GM21529 (cell line): Measurements from ENCODE around the gene CFAP58.

Experiments used
- ATAC-seq: cut with Tn5 transposase; IDR thresholded peaks from one replicate; pipeline ENCODE4 v1.9.1; 2021; ENCODE audit not compliant: unreplicated experiment

Gene CFAP58

DNA sequence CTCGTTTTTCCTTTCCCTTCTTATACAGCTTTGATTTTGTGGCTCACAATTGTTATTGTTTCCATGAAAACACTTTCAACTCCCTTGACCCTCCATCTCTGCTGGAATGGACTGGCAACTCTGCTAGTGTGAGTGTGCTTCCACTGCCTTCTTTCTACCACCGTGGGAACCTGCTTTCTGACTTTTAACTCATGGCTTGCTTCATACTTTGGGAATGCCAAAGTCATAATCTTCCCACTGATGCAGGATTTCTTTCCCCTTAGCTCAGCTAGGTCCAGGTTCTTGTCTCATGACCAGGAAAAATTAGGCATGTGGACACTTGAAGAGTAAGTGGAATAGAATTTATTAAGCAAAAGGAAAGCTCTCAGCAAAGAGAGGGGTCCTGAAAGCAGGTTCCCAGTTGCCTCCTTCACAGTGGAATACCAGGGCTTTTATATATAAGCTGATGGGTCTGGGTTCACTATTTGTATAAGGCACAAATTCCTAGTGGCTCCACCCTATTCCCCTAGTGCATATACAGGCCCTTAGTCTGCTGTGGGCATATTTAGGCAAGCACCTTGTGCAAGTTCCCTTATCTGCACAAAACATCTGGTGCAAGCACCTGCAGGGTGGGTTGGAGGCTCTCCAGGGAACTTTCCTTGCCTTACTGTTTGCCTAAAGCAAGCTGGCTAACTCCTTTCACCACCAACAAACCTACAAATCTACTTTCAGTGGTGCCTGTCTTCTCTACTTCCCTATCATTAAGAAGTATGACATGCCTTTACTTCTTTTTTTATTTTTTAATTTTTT is 119.5 kb downstream of the CFAP58 start:
- no peak for ATAC-seq

DNA sequence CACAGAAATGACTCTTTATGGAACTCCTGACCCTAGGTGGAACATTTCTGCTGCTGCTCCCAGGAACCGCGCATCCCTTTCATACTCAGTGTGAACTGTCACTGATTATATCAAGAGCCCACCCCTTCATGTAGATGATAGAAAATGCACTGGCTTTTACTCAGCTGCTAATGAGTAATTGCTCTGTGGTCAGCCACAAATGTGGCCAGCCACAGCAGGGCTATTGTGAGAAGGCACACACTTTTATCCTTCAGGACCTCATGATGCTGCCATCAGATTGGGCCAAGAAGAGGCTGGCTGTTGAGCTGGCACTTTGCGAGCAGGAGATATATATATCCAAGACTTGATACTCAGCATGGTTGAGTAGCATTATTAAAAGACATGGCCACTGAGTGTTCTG is 124.7 kb downstream of the CFAP58 start:
- ATAC-seq: no peak

DNA sequence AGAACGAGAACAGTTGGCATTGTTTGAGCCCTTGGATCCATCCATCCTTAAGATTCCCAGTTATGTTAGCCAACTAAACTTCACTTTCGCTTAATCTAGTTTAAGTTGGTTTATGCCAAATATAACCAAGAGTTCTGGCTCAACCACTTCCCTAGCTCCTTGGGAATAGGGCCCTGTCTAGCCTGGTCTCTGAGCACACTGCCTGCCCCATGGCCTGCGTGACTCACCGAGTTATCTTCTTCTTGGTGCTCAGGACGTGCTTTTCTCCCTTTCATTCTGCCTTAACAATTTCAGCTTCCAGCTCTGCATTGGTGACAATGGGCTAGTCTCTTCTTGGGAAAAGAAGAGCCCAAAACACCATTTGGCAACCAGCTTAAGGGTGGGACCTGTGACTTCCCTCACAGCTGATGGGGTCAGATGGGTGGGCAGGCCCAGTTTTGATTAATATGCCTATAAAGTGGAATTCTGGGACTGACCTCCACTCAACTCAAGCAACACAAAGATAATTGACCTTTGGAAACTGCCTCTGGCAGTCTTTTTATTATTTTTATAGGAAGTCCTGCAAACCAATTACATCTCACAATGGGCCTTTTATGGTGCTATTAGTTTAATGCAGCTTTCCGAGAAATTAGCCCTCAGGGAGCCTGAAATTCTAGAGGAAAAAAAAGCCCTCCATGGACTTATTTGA is 126.4 kb downstream of the CFAP58 start:
- ATAC-seq: no peak

DNA sequence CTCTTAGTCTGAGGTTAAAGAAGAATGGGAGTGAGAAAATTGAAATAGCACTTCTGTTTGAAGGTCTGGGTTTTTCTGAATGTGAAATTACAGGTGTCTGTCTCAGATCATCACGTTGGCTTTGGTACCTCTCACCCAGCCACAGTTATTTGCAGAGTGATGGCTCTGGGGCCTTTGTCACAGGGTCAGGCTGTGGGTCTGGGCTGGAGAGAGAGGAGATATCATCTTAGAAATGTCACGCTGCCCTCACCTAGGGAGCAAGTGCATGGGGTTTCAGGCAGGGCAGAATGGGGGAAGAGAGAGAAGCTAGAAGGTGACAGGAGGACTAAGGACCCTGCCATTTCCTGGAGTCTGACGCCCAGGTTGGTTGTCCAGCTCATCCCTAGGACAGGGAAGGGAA is 127.2 kb downstream of the CFAP58 start:
- ATAC-seq: no peak

DNA sequence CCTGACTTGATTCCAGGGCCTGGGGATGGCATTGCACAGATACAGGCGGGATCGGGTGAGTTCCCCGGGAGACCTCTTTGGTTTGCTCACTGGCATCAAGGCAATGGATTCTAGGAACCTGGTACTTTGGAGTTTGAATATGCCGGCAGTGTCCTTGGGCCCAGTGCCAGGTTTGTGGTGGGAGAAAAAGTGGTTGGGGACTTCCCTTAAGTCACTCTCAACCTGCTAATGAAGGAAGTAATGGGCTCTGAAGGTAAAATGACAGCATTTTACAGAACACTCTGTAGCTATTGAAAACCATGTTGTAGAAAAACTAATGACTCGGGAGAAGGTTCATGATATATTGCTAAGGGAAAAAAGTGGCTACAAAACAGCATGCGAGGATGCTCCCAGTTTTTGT is 129.9 kb downstream of the CFAP58 start:
- ATAC-seq: no peak

DNA sequence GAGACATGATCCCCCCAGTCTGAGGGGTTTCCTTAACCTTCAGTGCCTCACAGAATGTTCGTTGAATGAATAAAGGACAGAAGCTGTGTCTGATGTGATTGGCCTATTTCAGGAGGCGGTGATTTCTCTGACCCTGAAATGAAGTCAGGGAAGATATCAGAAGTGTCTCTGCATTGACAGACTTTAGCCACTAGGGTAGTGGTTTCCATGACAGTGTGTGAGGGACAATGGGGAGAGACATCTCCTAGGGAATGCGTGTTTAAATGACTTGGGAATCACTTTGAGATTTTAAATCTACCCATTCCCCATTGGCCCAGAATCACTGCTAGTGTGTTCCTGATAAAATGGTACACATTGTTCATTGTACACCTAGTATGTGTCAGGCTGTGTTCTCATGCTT is 132.0 kb downstream of the CFAP58 start:
- ATAC-seq: no peak

DNA sequence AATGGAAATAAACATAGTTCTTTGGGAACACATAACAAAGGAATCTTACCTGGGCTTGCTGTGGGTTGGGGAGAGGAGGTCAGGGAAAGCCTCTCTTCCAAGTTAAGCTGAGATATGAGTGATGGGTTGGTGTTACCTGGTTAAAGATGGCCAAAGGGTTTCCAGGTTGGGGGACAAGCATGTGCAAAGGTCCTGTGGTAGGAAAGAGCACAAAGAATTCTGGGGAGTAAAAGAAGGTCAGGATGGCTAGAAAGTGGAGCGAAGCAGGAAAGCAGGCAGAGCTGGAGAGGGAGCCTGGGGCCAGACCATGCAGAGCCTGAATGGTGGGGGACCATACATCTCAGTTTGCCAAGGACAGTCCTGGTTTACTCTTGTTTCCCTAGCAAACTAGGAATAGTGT is 133.2 kb downstream of the CFAP58 start:
- no peak for ATAC-seq

DNA sequence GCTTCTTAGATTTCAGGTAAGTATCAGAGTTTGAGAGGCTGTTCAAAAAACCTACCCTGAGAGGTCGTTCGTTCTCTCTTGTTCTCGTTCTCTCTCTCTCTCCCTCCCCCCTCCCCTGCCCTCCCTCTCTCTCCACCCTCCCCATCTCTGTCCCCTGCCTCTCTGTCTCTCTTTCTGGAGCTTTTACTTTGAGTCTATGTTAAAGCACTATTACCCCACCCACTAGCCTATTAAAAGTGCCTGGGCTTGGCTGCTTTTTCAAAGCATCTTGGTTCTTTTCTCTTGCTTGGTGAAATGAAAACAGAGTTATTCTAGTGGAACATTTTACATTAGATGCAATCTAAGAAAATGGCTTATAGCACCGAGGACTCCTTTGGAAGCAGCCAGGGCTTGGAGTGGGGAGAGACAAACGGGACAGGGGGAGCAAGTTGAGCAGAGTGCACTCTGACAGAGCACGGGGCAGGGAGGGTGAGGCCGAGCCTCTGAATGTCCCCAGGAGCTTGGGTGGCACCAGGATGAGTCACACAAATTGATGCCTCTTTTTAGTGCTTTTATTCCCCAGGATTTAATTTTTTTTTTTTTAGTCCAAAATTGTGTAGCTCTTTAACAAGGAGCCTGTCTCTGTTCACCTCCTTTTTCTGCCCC is 134.3 kb downstream of the CFAP58 start:
- no peak for ATAC-seq

DNA sequence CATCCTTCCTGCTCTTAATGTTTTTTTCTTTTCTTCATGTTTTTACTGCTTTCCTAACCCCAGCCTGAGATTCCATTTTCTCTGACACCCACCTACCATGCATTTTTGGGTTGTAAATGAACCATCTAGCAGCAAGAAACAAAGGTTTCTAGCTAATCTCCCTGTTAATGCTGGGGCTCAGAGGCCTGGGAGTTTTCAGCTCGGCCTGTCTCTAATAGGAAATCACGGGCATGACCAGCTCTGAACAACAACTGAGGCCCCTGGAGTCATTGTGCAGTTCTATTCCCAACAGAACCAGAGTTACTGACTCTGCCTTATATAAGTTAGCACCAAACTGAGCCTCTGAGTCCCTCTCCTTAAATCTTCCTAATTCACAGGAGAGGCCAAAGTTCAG is 134.8 kb downstream of the CFAP58 start:
- ATAC-seq: no peak

DNA sequence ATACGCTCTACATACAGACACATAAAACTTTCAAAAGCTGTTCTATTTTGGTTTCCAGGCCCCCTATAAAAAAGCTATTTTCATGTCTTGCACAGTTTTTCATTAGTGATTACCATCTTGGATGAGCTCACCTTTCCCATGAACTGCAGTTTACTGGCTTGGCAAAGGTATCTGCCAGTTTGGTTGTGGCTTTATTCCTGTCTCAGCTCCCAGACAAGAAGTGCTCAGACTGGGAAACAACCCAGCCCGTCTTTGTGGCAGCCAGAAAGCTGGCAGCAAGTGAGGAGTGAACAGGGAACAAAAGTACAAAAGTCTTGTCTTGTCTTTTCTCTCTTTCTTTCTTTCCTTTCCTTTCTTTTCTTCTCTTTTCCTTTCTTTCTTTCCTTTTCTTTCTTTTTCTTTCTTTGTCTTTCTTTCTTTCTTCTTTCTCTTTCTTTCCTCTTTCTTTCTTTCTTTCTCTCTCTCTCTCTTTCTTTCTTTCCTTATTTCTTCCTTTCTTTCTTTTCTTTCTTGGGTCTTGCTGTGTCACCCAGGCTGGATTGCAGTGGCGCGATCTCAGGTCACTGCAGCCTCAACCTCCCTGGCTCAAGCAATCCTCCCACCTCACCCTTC is 138.8 kb downstream of the CFAP58 start:
- no peak for ATAC-seq

DNA sequence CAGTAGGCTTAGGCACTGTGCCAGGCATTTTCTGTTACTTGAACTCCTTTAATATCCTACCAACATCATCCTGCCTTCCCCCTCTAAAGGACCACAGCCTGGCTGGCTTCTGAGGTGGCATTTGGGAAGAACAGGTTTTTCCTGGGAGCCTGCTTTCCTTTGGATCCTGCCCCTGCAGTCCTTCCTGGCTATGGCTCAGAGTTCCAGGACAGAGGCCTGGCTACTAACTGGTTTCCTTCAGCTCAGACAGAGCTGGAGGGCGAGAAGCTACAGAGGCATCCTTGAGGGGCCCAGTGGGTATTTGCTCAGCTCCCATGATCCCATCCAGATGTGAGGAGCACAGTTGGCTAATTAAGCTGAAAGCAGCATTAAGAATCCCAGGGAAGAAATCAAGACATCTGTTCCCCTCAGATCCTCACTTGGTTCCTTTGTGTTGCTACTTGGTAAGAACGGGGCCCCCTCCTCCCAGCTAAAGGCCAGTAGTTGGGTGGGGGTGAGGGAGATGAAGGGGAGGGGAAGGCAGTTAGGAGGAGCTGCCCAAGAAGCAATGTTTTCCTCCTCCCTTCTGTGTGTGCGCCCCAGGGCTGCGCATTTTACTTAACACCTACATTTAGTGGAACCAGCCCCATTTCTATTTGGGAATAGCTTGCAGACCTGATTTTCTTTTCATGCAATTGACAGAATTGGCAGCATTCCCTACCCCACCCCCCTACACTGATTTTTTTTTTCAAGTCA is 144.9 kb downstream of the CFAP58 start:
- ATAC-seq: no peak

DNA sequence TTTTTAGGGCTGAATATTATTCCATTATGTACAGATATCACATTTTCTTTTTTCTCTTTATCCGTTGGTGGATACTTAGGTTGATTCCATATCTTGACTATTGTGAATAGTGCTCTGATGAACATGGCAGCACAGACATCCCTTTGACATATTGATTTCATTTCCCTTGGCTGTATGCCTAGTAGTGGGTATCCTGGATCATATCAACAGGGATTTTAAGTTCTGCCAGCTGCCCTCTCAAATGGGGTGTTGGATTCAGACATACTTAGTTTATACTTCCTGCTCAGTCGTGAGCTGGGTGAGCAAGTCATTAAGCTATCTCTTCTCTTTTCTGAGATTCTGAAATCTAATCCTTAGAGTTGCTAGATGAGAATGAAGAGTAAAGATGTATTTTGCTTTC is 147.8 kb downstream of the CFAP58 start:
- no peak for ATAC-seq

DNA sequence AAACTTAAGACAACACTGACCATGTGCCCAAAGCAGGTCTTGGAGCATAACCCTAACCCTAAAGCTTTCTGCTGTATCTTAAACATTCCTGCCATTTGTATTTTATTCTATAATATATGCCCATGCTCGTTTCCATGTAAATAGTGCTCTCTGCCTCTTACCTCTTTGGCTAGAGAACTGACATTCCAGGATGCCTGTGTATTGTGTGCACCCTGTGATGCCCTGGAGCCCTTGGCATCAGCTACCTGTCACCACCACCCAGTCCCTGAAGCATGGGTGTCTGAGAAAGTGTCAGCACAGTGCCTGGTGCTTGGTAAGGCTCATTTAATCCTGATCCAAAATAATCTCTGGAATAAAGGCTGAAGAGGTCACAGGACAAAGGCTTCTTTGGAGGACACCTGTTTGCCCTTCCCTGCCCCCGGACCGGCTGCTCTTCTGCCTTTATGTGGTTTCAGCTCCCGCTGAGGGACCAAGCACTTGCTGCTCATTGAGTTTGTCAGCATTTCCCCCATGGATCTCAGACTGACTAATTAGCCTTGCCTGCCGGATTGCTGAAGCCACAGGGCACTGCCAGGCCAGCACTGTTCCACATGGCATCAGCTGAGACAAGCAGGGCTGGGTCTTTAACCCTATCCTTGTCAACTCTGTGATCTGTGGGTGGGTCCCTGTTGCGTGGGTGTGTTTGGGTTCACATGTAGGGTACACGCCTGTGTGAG is 148.4 kb downstream of the CFAP58 start:
- ATAC-seq: no peak

DNA sequence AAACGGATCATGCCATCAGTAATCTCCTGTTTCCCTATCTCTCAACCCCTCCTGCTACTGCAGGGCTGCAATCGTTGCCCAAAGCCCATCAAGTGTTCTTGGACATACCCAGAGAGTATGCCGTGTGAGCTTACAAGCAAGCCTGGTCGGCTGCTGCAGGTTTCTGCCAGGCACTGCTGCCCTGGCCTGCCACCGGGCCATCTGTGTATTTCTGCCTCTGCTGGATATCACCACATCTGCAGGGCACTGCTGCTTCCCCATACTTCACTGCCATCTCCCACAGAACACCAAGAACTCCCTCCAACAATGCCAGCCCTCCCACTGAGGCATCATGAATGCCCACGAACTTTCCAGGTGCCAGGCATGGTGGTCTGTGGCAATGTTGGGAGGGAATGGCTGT is 149.3 kb downstream of the CFAP58 start:
- ATAC-seq: no peak
